ENCODE data around the gene C3. TPM values are rescaled to one million over a fixed set of nuclear protein-coding genes. Genes with fewer than 3 reads are reported as not detected.
A peak's percentile ranks its signal among the peaks of the same experiment; 100 is the strongest.

Gene C3
- polyA plus RNA-seq, 1 donor (not counting 4 experiments of a cell fraction or from before 2014, with no cell fraction given): 10.7 TPM

- H3K4me1 ChIP-seq (ENCODE audit: control insufficient read depth, extremely low read depth, insufficient read depth, low read length): peaks cover 18% of the 10 kb centered on the region
- H3K9me1 ChIP-seq (ENCODE audit: control insufficient read depth, extremely low read depth, insufficient read depth, low read length): no peaks in the 10 kb centered on the region
- H4K20me1 ChIP-seq (ENCODE audit: control insufficient read depth, extremely low read depth, insufficient read depth, low read length): no peaks in the 10 kb centered on the region
- H3K79me2 ChIP-seq (ENCODE audit: control insufficient read depth, insufficient read depth, low read length): peaks cover 9% of the 10 kb centered on the region
- no peak for FAIRE-seq
- no peak for DNase-seq (ENCODE audit: low read depth, low spot score)
- no peaks in the 10 kb centered on the region for H3K9me3 ChIP-seq (ENCODE audit: control insufficient read depth, low read depth, low read length)
- dilution Hi-C loops (cut with MboI; ENCODE audit: extremely low pct_ligation_motif_present, low sequenced_read_pairs): no loop called here
- no peak overlapping the region for H3K27ac ChIP-seq (ENCODE audit: control insufficient read depth, insufficient read depth, low read length)
- H3K9ac ChIP-seq (ENCODE audit: control insufficient read depth, extremely low read depth, insufficient read depth, low read length): no peak overlapping the region
- H3K4me3 ChIP-seq (ENCODE audit: control insufficient read depth in 2 of 3, extremely low read depth in 1 of 3, insufficient read depth in 2 of 3, low read depth in 1 of 3, low read length in 3 of 3): no peak overlapping the region
- H3K27me3 ChIP-seq (ENCODE audit: control insufficient read depth, extremely low read depth, insufficient read depth, low read length): no peaks in the 10 kb centered on the region
- TF ChIP-seq EZH2 (IDR thresholded peaks at IDR 0.05; ENCODE audit: low read length) (no peak), CTCF (optimal IDR thresholded peaks at IDR 0.05 in 1 of 3, IDR thresholded peaks at IDR 0.05 in 1 of 3, conservative IDR thresholded peaks at IDR 0.05 in 1 of 3; ENCODE audit: extremely low read depth in 1 of 3, insufficient read depth in 2 of 3, low read length in 3 of 3) (peak in 2 of 3 experiments; percentile 14 to 56)
- H2AFZ ChIP-seq (ENCODE audit: control insufficient read depth, low read length): no peak overlapping the region
- H3K4me2 ChIP-seq (ENCODE audit: control insufficient read depth, extremely low read depth, insufficient read depth, low read depth, low read length): no peak overlapping the region
- H3K36me3 ChIP-seq (ENCODE audit: control insufficient read depth in 2 of 2, extremely low read depth in 1 of 2, insufficient read depth in 2 of 2, low read length in 2 of 2): peaks cover 8 to 25% of the 10 kb centered on the region in 2 experiments
Observed at GRCh38 chr19:6733338-6734095, 13.1 kb upstream of the C3 start.

- dilution Hi-C loops (cut with MboI; ENCODE audit: extremely low pct_ligation_motif_present, low sequenced_read_pairs): no loop called here
- Histone ChIP-seq H3K9me1 (ENCODE audit: control insufficient read depth, extremely low read depth, insufficient read depth, low read length) (no peaks in the 10 kb centered on the region), H3K36me3 (ENCODE audit: control insufficient read depth in 2 of 2, extremely low read depth in 1 of 2, insufficient read depth in 2 of 2, low read length in 2 of 2) (peaks cover 8 to 25% of the 10 kb centered on the region in 2 experiments), H3K27ac (ENCODE audit: control insufficient read depth, insufficient read depth, low read length) (no peak overlapping the region), H3K4me3 (ENCODE audit: control insufficient read depth in 2 of 3, extremely low read depth in 1 of 3, insufficient read depth in 2 of 3, low read depth in 1 of 3, low read length in 3 of 3) (no peak overlapping the region), H2AFZ (ENCODE audit: control insufficient read depth, low read length) (no peak overlapping the region), H3K4me2 (ENCODE audit: control insufficient read depth, extremely low read depth, insufficient read depth, low read depth, low read length) (no peak overlapping the region), H3K4me1 (ENCODE audit: control insufficient read depth, extremely low read depth, insufficient read depth, low read length) (peaks cover 12% of the 10 kb centered on the region), H3K27me3 (ENCODE audit: control insufficient read depth, extremely low read depth, insufficient read depth, low read length) (no peaks in the 10 kb centered on the region), H3K79me2 (ENCODE audit: control insufficient read depth, insufficient read depth, low read length) (peaks cover 9% of the 10 kb centered on the region), H3K9me3 (ENCODE audit: control insufficient read depth, low read depth, low read length) (no peaks in the 10 kb centered on the region), H4K20me1 (ENCODE audit: control insufficient read depth, extremely low read depth, insufficient read depth, low read length) (no peaks in the 10 kb centered on the region), H3K9ac (ENCODE audit: control insufficient read depth, extremely low read depth, insufficient read depth, low read length) (no peak overlapping the region)
- TF ChIP-seq EZH2 (IDR thresholded peaks at IDR 0.05; ENCODE audit: low read length) (no peak), CTCF (optimal IDR thresholded peaks at IDR 0.05 in 1 of 3, IDR thresholded peaks at IDR 0.05 in 1 of 3, conservative IDR thresholded peaks at IDR 0.05 in 1 of 3; ENCODE audit: extremely low read depth in 1 of 3, insufficient read depth in 2 of 3, low read length in 3 of 3) (no peak)
- no peak for FAIRE-seq
- no peak for DNase-seq (ENCODE audit: low read depth, low spot score)
Observed at GRCh38 chr19:6732803-6733337, 12.4 kb upstream of the C3 start.

Data from keratinocyte (primary cell).